ENCODE results near the gene CPT1C. TPM values are rescaled to one million over a fixed set of nuclear protein-coding genes. Genes with fewer than 3 reads are reported as not detected.

The CPT1C gene
- total and polyA plus RNA-seq, 3 experiments from 2014 or later: 0.66 to 0.84 TPM; not detected in 1

DNA sequence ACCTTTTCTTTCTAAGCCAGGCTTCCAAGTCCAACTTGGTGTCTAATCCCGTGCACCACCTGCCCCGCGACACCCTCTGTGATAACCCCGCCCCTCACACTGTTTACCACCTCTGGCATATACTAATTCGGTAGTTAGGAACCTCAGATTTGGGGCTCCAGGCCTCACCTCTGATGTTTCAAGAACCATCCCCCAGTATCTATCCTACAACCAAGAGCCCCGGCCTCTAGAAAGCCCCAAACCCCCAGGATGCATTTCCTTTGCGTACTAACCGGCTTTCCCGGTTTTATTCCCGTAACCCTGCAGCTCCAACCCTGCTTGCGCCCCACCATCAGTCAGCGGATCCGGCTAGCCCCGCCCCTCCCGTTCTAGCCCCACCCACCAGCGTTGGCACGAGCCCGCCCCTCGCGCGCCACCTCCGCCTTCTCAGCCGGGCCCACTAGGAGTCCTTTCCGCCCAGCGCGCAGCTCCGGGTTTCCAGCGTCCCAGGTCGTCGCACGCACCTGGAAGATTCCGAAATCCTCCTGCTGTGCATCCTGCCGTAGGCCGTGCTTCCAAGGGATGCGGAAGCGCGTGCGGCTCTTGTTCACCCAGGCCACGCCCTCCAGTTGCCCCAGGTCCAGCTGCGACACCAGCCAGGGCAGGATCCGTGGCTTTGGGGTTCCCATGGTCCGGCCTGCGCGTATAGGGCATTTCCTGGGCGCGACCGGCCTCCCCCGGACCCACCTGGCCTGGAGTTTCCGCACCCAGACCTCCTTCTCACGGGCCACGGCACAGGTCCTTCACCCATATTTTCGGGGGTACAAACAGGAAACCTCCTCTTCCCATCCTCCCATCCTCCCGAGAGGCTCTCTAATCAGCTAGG lies 26.5 kb upstream of the CPT1C start:
- peak overlapping the region; percentile 99 for H3K4me3 ChIP-seq (ENCODE audit: low read length)
- CTCF ChIA-PET: interaction anchor here (0.8 to 3.7 kb wide), 6 partner anchors 10 to 159 kb away, joined by 3 to 26 read pairs (median 5); partner anchors contain the start of genes RRAS and SCAF1
- H3K9me3 ChIP-seq (ENCODE audit: low read length): no peaks in the 10 kb centered on the region
- Mint-ChIP-seq H3K27ac (peak overlapping the region; percentile 74 to 100 (median 98)), H3K36me3 (peaks cover 0 to 60% (median 4%) of the 10 kb centered on the region in 3 donors), H3K4me3 (peak overlapping the region; percentile 95 to 99 (median 97)), H3K4me1 (peaks cover 31 to 52% (median 40%) of the 10 kb centered on the region in 3 donors), H3K9me3 (no peaks in the 10 kb centered on the region), H3K27me3 (no peaks in the 10 kb centered on the region)
- peak overlapping the region; percentile 77 for H3K27ac ChIP-seq (ENCODE audit: low read depth, low read length)
- H3K36me3 ChIP-seq (ENCODE audit: insufficient read depth, low read length): peaks cover 25% of the 10 kb centered on the region
- POLR2A ChIA-PET: interaction anchor here (0.6 to 3.9 kb wide), 13 partner anchors 10 to 672 kb away, joined by 3 to 61 read pairs (median 4); partner anchors contain the start of genes NOSIP, PRMT1, PRRG2 and RRAS
- peaks cover 29% of the 10 kb centered on the region for H3K4me1 ChIP-seq (ENCODE audit: insufficient read depth, low read length)
- peak; percentile 82 to 96 (median 89) for DNase-seq
- no peaks in the 10 kb centered on the region for H3K27me3 ChIP-seq (ENCODE audit: insufficient read depth, low read length, poor library complexity, severe bottlenecking)

DNA sequence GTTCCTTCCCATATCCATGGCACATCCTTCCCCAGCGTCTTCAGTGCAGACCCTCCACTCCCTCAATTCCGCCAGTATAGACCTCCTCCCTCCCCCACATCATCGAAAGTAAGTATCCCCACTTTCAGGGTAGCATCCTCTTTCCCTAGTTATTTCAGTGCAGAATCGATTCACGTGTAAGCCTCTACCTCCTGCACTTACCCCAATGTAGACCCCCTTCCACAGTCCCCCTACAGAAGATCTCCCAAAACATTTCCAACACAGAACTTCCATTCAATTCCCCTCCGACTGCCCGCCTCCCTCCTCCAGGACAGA lies 25.9 kb upstream of the CPT1C start:
- H3K27ac ChIP-seq (ENCODE audit: low read depth, low read length): peak overlapping the region; percentile 77
- H3K4me1 ChIP-seq (ENCODE audit: insufficient read depth, low read length): peaks cover 29% of the 10 kb centered on the region
- no peak for DNase-seq
- Mint-ChIP-seq H3K27ac (peak overlapping the region; percentile 74 to 100 (median 98)), H3K27me3 (no peaks in the 10 kb centered on the region), H3K4me3 (peak overlapping the region; percentile 95 to 99 (median 97)), H3K36me3 (peaks cover 0 to 59% (median 2%) of the 10 kb centered on the region in 3 donors), H3K4me1 (peaks cover 31 to 49% (median 40%) of the 10 kb centered on the region in 3 donors), H3K9me3 (no peaks in the 10 kb centered on the region)
- peaks cover 21% of the 10 kb centered on the region for H3K36me3 ChIP-seq (ENCODE audit: insufficient read depth, low read length)
- ChIA-PET CTCF (interaction anchor here (1.6 to 3.7 kb wide), 3 partner anchors 10 to 118 kb away, joined by 4 to 26 read pairs (median 13); partner anchors contain the start of genes RRAS and SCAF1), POLR2A (interaction anchor here (0.6 to 3.9 kb wide), 11 partner anchors 10 to 170 kb away, joined by 3 to 61 read pairs (median 4); partner anchors contain the start of genes NOSIP, PRMT1, PRRG2 and RRAS)
- no peaks in the 10 kb centered on the region for H3K9me3 ChIP-seq (ENCODE audit: low read length)
- H3K4me3 ChIP-seq (ENCODE audit: low read length): peak overlapping the region; percentile 99
- no peaks in the 10 kb centered on the region for H3K27me3 ChIP-seq (ENCODE audit: insufficient read depth, low read length, poor library complexity, severe bottlenecking)

DNA sequence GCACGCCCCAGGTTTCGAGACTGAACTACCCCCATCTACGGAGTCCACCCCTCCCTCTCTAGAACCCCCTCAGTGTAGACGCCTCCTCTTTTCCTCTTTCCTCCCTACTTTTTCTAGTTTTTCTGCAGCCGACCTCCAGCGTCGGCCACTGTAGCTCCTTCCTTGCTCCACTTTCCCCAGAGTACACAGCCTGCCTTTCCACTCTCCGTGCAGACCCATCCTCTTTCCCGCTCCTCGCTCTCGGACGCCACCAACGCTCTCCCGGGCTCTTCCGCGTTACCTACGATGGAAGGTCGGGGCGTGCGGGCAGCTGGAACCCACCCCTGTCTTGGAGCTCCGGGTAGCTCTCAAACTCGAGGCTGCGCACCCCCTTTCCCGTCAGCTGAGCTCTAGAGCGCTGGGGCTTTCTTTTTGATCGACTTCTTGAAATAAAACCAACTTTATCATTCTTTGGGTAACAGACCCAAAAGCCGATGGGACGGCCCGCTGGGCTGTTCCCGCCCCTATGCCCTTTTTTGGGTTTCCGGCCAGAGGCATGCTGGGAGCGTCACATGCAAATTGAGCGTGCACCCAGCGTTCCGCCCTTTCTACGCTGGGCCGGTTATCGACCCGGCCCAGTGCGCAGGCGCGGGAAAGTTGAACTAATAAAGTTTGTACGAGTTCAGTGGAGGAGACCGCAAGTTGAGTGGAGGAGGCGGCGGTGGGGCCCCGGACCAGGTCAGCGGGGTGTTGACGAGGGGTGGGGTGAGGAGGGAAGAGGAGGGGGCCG lies 25.4 kb upstream of the CPT1C start, which contains the start of the genes BCL2L12 and IRF3:
BCL2L12 (plus strand) TSS at position 583 of the 769 bp plus-strand sequence. CDS start 760 bp downstream, outside the sequence.
IRF3 (minus strand) TSS at position 507 of the 769 bp plus-strand sequence. CDS start 1,019 bp downstream, outside the sequence.
- ChIA-PET POLR2A (interaction anchor here (0.6 to 3.9 kb wide), 12 partner anchors 9 to 897 kb away, joined by 3 to 61 read pairs (median 6); partner anchors contain the start of genes NOSIP, PRMT1, PRRG2 and RRAS), CTCF (interaction anchor here (1.6 to 3.7 kb wide), 3 partner anchors 9 to 118 kb away, joined by 4 to 26 read pairs (median 13); partner anchors contain the start of genes RRAS and SCAF1)
- Mint-ChIP-seq H3K27ac (peak within 1 kb of the TSS; percentile 74 to 100 (median 98)), H3K9me3 (no peaks in the 10 kb centered on the region), H3K4me3 (peak within 1 kb of the TSS; percentile 95 to 99 (median 97)), H3K27me3 (no peaks in the 10 kb centered on the region), H3K4me1 (peaks cover 28 to 44% (median 40%) of the 10 kb centered on the region in 3 donors), H3K36me3 (peaks cover 0 to 55% (median 0%) of the 10 kb centered on the region in 3 donors)
- Histone ChIP-seq H3K27me3 (ENCODE audit: insufficient read depth, low read length, poor library complexity, severe bottlenecking) (no peaks in the 10 kb centered on the region), H3K9me3 (ENCODE audit: low read length) (no peaks in the 10 kb centered on the region), H3K27ac (ENCODE audit: low read depth, low read length) (peak within 1 kb of the TSS; percentile 77), H3K4me3 (ENCODE audit: low read length) (peak within 1 kb of the TSS; percentile 99), H3K36me3 (ENCODE audit: insufficient read depth, low read length) (peaks cover 16% of the 10 kb centered on the region), H3K4me1 (ENCODE audit: insufficient read depth, low read length) (peaks cover 29% of the 10 kb centered on the region)
- peak; percentile 98 to 100 (median 100) for DNase-seq

DNA sequence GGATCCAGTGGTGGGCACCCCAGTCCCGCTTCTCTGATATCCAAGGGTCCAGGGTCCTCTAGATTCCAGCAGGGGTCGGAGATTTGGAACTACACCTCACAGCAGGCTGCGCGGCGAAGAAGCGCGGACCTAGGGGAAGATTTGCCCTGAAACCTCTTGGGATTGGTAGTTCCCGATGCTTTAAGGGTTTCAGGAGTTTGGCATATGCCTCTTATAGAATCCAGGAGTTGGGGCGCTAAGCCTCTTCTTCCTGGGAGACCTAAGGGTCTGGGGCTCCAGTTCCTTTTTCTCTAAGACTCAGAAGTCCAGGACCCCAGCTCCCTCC lies 24.8 kb upstream of the CPT1C start:
- Mint-ChIP-seq H3K36me3 (peaks cover 0 to 53% (median 0%) of the 10 kb centered on the region in 3 donors), H3K27me3 (no peaks in the 10 kb centered on the region), H3K4me1 (peaks cover 28 to 42% (median 40%) of the 10 kb centered on the region in 3 donors), H3K9me3 (no peaks in the 10 kb centered on the region), H3K4me3 (peak overlapping the region; percentile 95 to 99 (median 97)), H3K27ac (peak overlapping the region; percentile 74 to 100 (median 98))
- Histone ChIP-seq H3K9me3 (ENCODE audit: low read length) (no peaks in the 10 kb centered on the region), H3K4me3 (ENCODE audit: low read length) (peak overlapping the region; percentile 99), H3K27me3 (ENCODE audit: insufficient read depth, low read length, poor library complexity, severe bottlenecking) (no peaks in the 10 kb centered on the region), H3K27ac (ENCODE audit: low read depth, low read length) (peak overlapping the region; percentile 77), H3K4me1 (ENCODE audit: insufficient read depth, low read length) (peaks cover 29% of the 10 kb centered on the region), H3K36me3 (ENCODE audit: insufficient read depth, low read length) (peaks cover 16% of the 10 kb centered on the region)
- POLR2A ChIA-PET: interaction anchor here (1.2 to 3.9 kb wide), 4 partner anchors 9 to 171 kb away, joined by 3 to 61 read pairs (median 20); partner anchors contain the start of genes PRMT1, RRAS and SCAF1
- CTCF ChIA-PET: interaction anchor here (2.9 to 3.7 kb wide), 2 partner anchors 8 to 25 kb away, joined by 13 to 26 read pairs; partner anchors contain the start of genes RRAS and SCAF1
- no peak for DNase-seq

DNA sequence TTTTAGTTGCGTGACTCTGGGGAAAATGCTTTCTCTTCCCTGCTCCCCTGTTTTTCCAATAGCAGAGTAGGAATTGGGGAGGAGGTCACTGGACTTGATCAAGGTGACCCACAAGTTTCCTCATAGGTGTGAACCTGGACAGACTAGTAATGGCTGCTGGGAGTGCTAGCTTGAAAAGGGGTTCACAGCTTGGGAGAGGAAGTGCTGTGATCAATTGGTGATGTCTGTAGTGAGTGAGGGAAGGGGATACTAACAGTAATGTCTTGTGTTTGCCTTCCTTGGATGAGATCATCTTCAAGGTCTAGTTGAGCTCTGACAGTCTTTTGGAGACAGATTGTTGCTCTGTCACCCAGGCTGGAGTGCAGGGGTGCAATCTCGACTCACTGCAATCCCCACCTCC lies 23.4 kb upstream of the CPT1C start:
- peaks cover 4% of the 10 kb centered on the region for H3K36me3 ChIP-seq (ENCODE audit: insufficient read depth, low read length)
- Mint-ChIP-seq H3K4me1 (peaks cover 34 to 45% (median 44%) of the 10 kb centered on the region in 3 donors), H3K36me3 (peaks cover 0 to 41% (median 0%) of the 10 kb centered on the region in 3 donors), H3K27me3 (no peaks in the 10 kb centered on the region), H3K27ac (peak overlapping the region in 4 of 8 donors; percentile 17 to 74 (median 62)), H3K9me3 (no peaks in the 10 kb centered on the region), H3K4me3 (peak overlapping the region in 6 of 7 donors; percentile 47 to 98 (median 88))
- peaks cover 27% of the 10 kb centered on the region for H3K4me1 ChIP-seq (ENCODE audit: insufficient read depth, low read length)
- DNase-seq: no peak
- POLR2A ChIA-PET: interaction anchor here (0.5 kb wide), 1 partner anchor 223 kb away, joined by 6 read pairs; no protein-coding TSS in a partner anchor
- H3K27ac ChIP-seq (ENCODE audit: low read depth, low read length): peak overlapping the region; percentile 77
- no peak overlapping the region for H3K4me3 ChIP-seq (ENCODE audit: low read length)
- no peaks in the 10 kb centered on the region for H3K9me3 ChIP-seq (ENCODE audit: low read length)
- no peaks in the 10 kb centered on the region for H3K27me3 ChIP-seq (ENCODE audit: insufficient read depth, low read length, poor library complexity, severe bottlenecking)
- CTCF ChIA-PET: interaction anchor here (0.8 kb wide), 1 partner anchor 9 kb away, joined by 3 read pairs; no protein-coding TSS in a partner anchor

DNA sequence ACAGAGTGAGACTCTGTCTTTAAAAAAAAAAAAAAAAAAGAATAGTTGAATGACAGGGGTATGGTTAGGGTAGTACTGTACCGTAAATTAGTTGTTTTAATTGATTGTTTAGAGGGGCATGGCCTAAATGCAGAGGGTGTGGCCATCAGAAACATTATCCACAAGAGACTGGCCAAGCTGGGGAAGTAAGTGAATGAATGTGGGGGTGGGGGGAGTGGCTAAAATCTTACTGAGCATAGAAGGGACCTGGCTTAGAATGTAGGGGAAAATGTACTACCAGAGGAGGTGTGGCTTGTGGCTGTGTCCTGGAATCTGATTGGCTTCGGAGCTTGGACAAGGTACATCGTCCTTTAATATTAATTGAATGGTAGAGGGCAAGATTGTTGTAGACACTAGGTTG lies 21.4 kb upstream of the CPT1C start:
- H3K27me3 Mint-ChIP-seq: no peaks in the 10 kb centered on the region
- peak overlapping the region in 1 of 8 donors; percentile 54 for H3K27ac Mint-ChIP-seq
- POLR2A ChIA-PET: interaction anchor here (0.7 kb wide), 1 partner anchor 260 kb away, joined by 7 read pairs; the partner anchor contains the start of gene NUP62

More for the DNA sequence above, 21.4 kb upstream of the CPT1C start:
- CTCF ChIA-PET: interaction anchor here (1.5 to 1.6 kb wide), 2 partner anchors 46 to 164 kb away, joined by 3 to 4 read pairs; no protein-coding TSS in a partner anchor
- Mint-ChIP-seq H3K9me3 (no peaks in the 10 kb centered on the region), H3K4me3 (peak overlapping the region in 1 of 7 donors; percentile 80), H3K36me3 (peaks cover 0 to 25% (median 0%) of the 10 kb centered on the region in 3 donors), H3K4me1 (peaks cover 18 to 29% (median 28%) of the 10 kb centered on the region in 3 donors)
- Histone ChIP-seq H3K36me3 (ENCODE audit: insufficient read depth, low read length) (no peaks in the 10 kb centered on the region), H3K4me3 (ENCODE audit: low read length) (no peak overlapping the region), H3K9me3 (ENCODE audit: low read length) (no peaks in the 10 kb centered on the region), H3K27ac (ENCODE audit: low read depth, low read length) (no peak overlapping the region), H3K27me3 (ENCODE audit: insufficient read depth, low read length, poor library complexity, severe bottlenecking) (no peaks in the 10 kb centered on the region), H3K4me1 (ENCODE audit: insufficient read depth, low read length) (peaks cover 12% of the 10 kb centered on the region)
- no peak for DNase-seq
